Uterus (tissue), 4 donors: Measurements from ENCODE around the gene STYXL1. TPM values are rescaled to one million over a fixed set of nuclear protein-coding genes. Genes with fewer than 3 reads are reported as not detected.

Experiments
- DNase-seq, 2 donors: peaks; one replicate each; pipeline ENCODE4 v3.0.0-alpha.2; 2019 to 2020
- H3K27ac ChIP-seq, 2 donors: fragments of 200-600 bp; sonication (generic); 1 replicate in 1 of 2; 2 replicates in 1 of 2; pipeline ENCODE4 v1.5.1; 2016 to 2018
- H3K27me3 ChIP-seq, 2 donors: fragments of 200-600 bp; sonication (generic); one replicate each; pipeline ENCODE4 v1.5.1; 2018 to 2019; ENCODE audit warnings: control low read depth in 1 of 2
- H3K36me3 ChIP-seq, 2 donors: fragments of 200-600 bp; sonication (generic); one replicate each; pipeline ENCODE4 v1.5.1; 2019; ENCODE audit warnings: control low read depth in 1 of 2
- H3K4me1 ChIP-seq, 2 donors: fragments of 200-600 bp; sonication (generic); one replicate each; pipeline ENCODE4 v1.5.1; 2018 to 2019; ENCODE audit warnings: control low read depth in 1 of 2
- H3K4me3 ChIP-seq, 2 donors: fragments of 200-600 bp; sonication (generic); 1 replicate in 1 of 2; 2 replicates in 1 of 2; pipeline ENCODE4 v1.5.1; 2018 to 2019; ENCODE audit warnings: mild to moderate bottlenecking in 1 of 2
- H3K9me3 ChIP-seq, 2 donors: fragments of 200-600 bp; sonication (generic); one replicate each; pipeline ENCODE4 v1.5.1; 2019; ENCODE audit warnings: control low read depth in 1 of 2
- POLR2A ChIP-seq, 2 donors: fragments of 450-650 bp; IDR thresholded peaks; one replicate each; pipeline ENCODE4 v1.6.1; 2016; ENCODE audit warnings: antibody characterized with exemption in 2 of 2, mild to moderate bottlenecking in 1 of 2, moderate library complexity in 1 of 2
- intact Hi-C: fragments of 100-400 bp; cut with DNase I; formaldehyde crosslinking; loops from one replicate; pipeline ENCODE4 v1.15.1; 2023; ENCODE audit warnings: low total_unique reads
- total RNA-seq, 4 donors: library from RNA; depleted of rRNA in 3 of 4; stranded (reverse); fragments of >200 nt in 3 of 4; gene quantifications; one replicate each; pipeline versions ENCODE4 v1.1.0 to v1.2.4, GENCODE V29; 2014 to 2023
- TF ChIP-seq, protein P1 (sequence below), 4 experiments: fragments of 200-600 bp in 2 of 4; fragments of 450-650 bp in 2 of 4; sonication (generic) in 2 of 4; IDR thresholded peaks; one replicate each; pipeline ENCODE4 v1.5.1; 2016 to 2019; ENCODE audit warnings: antibody characterized with exemption in 4 of 4, mild to moderate bottlenecking in 2 of 4, moderate library complexity in 1 of 4
- donor health status: DM: yes; HTN: yes; CAD: no.

Gene STYXL1
- total RNA-seq, 4 donors from 2014 or later: 4.4 to 27.3 (median 14.1) TPM

GRCh38 chr7:76074972-76075370 lies 27.2 kb upstream of the STYXL1 start:
- Histone ChIP-seq H3K27ac (no peak overlapping the region), H3K4me1 (no peaks in the 10 kb centered on the region), H3K9me3 (no peaks in the 10 kb centered on the region), H3K27me3 (no peaks in the 10 kb centered on the region), H3K36me3 (no peaks in the 10 kb centered on the region), H3K4me3 (no peak overlapping the region)
- intact Hi-C loops: no loop called here
- DNase-seq: no peak
- no peak for TF ChIP-seq POLR2A (IDR thresholded peaks at IDR 0.05)
- TF ChIP-seq, protein P1, sequence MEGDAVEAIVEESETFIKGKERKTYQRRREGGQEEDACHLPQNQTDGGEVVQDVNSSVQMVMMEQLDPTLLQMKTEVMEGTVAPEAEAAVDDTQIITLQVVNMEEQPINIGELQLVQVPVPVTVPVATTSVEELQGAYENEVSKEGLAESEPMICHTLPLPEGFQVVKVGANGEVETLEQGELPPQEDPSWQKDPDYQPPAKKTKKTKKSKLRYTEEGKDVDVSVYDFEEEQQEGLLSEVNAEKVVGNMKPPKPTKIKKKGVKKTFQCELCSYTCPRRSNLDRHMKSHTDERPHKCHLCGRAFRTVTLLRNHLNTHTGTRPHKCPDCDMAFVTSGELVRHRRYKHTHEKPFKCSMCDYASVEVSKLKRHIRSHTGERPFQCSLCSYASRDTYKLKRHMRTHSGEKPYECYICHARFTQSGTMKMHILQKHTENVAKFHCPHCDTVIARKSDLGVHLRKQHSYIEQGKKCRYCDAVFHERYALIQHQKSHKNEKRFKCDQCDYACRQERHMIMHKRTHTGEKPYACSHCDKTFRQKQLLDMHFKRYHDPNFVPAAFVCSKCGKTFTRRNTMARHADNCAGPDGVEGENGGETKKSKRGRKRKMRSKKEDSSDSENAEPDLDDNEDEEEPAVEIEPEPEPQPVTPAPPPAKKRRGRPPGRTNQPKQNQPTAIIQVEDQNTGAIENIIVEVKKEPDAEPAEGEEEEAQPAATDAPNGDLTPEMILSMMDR (IDR thresholded peaks at IDR 0.05): no peak

DNA sequence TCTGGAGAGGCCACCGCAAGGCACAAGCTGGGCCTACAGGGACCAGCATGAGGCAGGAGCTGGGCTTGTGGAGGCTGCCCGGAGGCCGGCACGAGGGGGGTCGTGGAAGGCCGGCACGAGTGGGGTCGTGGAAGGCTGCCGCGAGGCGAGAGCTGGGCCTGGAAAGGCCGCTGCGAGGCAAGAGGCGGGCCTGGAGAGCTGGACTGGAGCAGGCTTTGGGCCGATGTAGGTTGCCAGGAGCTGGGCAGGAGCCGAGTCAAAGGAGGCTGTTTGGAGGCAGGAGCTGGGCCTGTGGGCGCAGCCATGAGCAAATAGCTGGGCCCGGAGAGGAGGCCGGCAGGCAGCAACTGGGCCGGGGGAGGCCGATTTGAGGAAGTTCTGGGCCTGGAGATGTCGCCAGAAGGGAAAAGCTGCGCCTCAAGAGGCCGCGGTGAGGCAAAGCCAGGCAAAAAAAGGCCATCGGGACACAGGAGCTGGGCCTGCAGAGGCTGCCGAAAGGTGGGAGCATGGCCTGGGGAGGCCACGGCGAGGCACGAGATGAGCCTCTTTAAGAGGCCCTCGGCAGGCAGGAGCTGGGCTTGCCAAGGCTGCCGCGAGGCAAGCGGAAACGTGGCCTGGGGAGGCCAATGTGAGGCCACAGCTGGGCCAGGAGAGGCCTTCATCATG lies 26.6 kb upstream of the STYXL1 start:
- Histone ChIP-seq H3K36me3 (no peaks in the 10 kb centered on the region), H3K4me3 (no peak overlapping the region), H3K27me3 (no peaks in the 10 kb centered on the region), H3K4me1 (no peaks in the 10 kb centered on the region), H3K9me3 (no peaks in the 10 kb centered on the region), H3K27ac (no peak overlapping the region)
- TF ChIP-seq POLR2A (IDR thresholded peaks at IDR 0.05): no peak
- intact Hi-C loops: no loop called here
- no peak for DNase-seq

DNA sequence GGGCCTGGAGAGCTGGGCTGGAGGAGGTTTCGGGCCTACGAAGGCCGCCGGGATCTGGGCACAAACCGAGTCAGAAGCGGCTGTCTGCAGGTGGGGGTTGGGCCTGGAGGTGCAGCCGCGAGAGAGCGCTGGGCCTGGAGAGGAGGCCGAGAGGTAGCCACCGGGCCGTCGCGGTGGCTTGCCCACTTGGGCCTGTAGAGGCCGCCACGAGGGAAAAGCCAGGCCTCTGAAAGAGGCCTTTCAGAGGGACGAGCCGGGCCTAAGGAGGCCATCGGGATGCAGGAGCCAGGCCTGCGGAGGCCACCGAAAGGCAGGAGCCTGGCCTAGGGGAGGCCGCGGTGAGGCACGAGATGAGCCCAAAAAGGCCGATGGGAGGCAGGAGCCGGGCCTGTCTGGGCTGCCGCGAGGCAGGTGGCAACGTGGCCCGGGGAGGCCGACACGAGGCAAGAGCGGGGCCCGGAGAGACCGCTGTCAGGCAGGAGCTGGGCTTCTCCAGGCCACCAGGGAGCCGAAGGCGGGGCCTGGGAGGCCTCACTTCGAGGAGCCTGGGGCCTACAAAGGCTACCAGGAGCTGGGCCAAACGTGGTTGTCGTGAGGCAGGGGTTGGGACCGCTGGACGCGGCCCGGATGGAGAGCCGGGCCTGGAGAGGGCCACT lies 25.7 kb upstream of the STYXL1 start:
- intact Hi-C loops: no loop called here
- Histone ChIP-seq H3K9me3 (no peaks in the 10 kb centered on the region), H3K4me3 (no peak overlapping the region), H3K27ac (no peak overlapping the region), H3K27me3 (no peaks in the 10 kb centered on the region), H3K4me1 (no peaks in the 10 kb centered on the region), H3K36me3 (no peaks in the 10 kb centered on the region)
- TF ChIP-seq POLR2A (IDR thresholded peaks at IDR 0.05): no peak
- TF ChIP-seq, protein P1 (IDR thresholded peaks at IDR 0.05): no peak
- DNase-seq: no peak

DNA sequence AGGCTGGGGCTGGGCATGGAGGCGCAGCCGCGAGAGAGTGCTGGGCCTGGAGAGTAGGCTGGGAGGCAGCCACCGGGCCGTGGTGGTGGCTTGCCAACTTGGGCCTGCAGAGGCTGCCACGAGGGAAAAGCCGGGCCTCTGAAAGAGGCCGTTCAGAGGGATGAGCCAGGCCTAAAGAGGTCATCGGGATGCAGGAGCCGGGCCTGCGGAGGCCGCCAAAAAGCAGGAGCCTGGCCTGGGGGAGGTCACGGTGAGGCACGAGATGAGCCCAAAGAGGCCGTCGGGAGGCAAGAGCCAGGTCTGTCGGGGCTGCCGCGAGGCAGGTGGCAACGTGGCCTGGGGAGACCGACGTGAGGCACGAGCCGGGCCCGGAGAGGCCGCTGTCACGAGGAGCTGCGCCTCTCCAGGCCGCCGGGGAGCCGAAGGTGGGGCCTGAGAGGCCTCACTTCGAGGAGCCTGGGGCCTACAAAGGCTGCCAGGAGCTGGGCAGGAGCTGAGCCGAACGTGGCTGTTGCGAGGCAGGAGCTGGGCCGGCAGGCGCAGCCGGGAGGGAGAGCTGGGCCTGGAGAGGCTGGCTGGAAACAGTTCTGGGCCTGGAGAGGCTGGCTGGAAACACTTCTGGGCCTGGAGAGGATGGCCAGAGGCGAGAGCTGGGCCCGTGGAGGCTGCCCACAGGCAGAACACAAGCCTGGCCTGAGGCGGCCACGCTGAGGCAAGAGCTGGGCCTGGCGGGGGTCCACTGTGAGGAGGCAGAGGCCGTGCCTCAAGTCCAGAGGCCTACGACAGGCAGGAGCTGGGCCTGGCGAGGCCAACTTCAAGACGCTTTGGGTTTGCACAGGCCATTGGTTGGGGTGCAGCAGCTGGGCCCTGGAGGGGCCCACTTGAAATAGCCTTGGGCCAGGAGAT lies 24.7 kb upstream of the STYXL1 start:
- Histone ChIP-seq H3K27me3 (no peaks in the 10 kb centered on the region), H3K36me3 (no peaks in the 10 kb centered on the region), H3K27ac (no peak overlapping the region), H3K9me3 (no peaks in the 10 kb centered on the region), H3K4me1 (no peaks in the 10 kb centered on the region), H3K4me3 (no peak overlapping the region)
- intact Hi-C loops: no loop called here
- no peak for DNase-seq
- TF ChIP-seq POLR2A (IDR thresholded peaks at IDR 0.05): no peak
- TF ChIP-seq, protein P1 (IDR thresholded peaks at IDR 0.05): no peak

DNA sequence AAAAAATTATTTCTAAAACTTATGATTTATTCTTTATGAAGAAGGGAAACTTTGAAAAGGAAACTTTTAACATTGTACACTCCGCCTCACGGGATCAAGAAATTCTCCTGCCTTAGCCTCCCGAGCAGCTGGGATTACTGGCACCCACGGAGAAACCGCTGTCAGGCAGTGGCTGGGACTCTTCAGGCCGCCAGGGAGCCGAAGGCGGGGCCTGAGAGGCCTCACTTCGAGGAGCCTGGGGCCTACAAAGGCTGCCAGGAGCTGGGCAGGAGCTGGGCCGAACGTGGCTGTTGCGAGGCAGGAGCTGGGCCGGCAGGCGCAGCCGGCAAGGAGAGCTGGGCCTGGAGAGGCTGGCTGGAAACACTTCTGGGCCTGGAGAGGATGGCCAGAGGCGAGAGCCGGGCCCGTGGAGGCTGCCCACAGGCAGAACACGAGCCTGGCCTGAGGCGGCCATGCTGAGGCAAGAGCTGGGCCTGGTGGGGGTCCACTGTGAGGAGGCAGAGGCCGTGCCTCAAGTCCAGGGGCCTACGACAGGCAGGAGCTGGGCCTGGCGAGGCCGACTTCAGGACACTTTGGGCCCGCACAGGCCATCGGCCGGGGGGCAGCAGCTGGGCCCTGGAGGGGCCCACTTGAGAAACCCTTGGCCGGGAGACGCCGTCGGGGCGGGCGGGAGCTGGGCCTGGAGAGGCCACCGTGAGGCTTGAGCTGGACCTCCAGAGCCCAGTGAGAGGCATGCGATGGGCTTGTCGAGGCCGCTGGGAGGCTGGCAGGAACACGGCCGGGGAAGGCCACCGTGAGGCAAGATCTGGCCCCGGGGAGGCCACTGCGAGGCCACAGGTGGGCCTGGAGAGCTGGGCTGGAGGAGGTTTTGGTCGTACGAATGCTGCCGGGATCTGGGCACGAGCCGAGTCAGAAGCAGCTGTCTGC lies 23.8 kb upstream of the STYXL1 start:
- intact Hi-C loops: no loop called here
- Histone ChIP-seq H3K27ac (peak overlapping the region; percentile 51 to 59), H3K9me3 (no peaks in the 10 kb centered on the region), H3K4me3 (no peak overlapping the region), H3K36me3 (no peaks in the 10 kb centered on the region), H3K27me3 (no peaks in the 10 kb centered on the region), H3K4me1 (no peaks in the 10 kb centered on the region)
- DNase-seq: peak; percentile 38 to 59
- TF ChIP-seq, protein P1 (IDR thresholded peaks at IDR 0.05): no peak
- TF ChIP-seq POLR2A (IDR thresholded peaks at IDR 0.05): no peak
